Measurements from ENCODE around the gene RPGRIP1L.
"Not testable (repeated sequence)": the region's sequence is repeated elsewhere in the genome, so short reads cannot be mapped to it uniquely, and the experiment has no call there.

RPGRIP1L gene

GRCh38 chr16:53692146-53692545 is 11.5 kb downstream of the RPGRIP1L start:
- no peak for TF ChIP-seq CTCF (IDR thresholded peaks at IDR 0.05; ENCODE audit: extremely low read depth, missing control alignments)
- no peak for DNase-seq (ENCODE audit: low spot score)

- no peak for DNase-seq (ENCODE audit: low spot score)
- no peak for TF ChIP-seq CTCF (IDR thresholded peaks at IDR 0.05; ENCODE audit: extremely low read depth, missing control alignments)
These were observed 12.9 kb downstream of the RPGRIP1L start for GRCh38 chr16:53690771-53691170.

- no peak for DNase-seq (ENCODE audit: low spot score)
- TF ChIP-seq CTCF (IDR thresholded peaks at IDR 0.05; ENCODE audit: extremely low read depth, missing control alignments), result no peak
These were observed 14.0 kb downstream of the RPGRIP1L start for GRCh38 chr16:53689636-53690035.

GRCh38 chr16:53686710-53687109 is 16.9 kb downstream of the RPGRIP1L start:
- no peak for DNase-seq (ENCODE audit: low spot score)
- no peak for TF ChIP-seq CTCF (IDR thresholded peaks at IDR 0.05; ENCODE audit: extremely low read depth, missing control alignments)

GRCh38 chr16:53685334-53685733 is 18.3 kb downstream of the RPGRIP1L start:
- not testable (repeated sequence) for DNase-seq (ENCODE audit: low spot score)

GRCh38 chr16:53681354-53681753 is 22.3 kb downstream of the RPGRIP1L start:
- no peak for DNase-seq (ENCODE audit: low spot score)
- no peak for TF ChIP-seq CTCF (IDR thresholded peaks at IDR 0.05; ENCODE audit: extremely low read depth, missing control alignments)

- no peak for DNase-seq (ENCODE audit: low spot score)
- no peak for TF ChIP-seq CTCF (IDR thresholded peaks at IDR 0.05; ENCODE audit: extremely low read depth, missing control alignments)
These were observed 22.9 kb downstream of the RPGRIP1L start for GRCh38 chr16:53680756-53681155.

GRCh38 chr16:53678756-53679343 is 24.8 kb downstream of the RPGRIP1L start:
- no peak for DNase-seq (ENCODE audit: low spot score)
- TF ChIP-seq CTCF (IDR thresholded peaks at IDR 0.05; ENCODE audit: extremely low read depth, missing control alignments), result no peak
